Measurements from ENCODE around the gene PRKCA. TPM values are rescaled to one million over a fixed set of nuclear protein-coding genes. Genes with fewer than 3 reads are reported as not detected.

The PRKCA gene
- total RNA-seq, 1 experiment from 2014 or later, result 17.9 TPM

DNA sequence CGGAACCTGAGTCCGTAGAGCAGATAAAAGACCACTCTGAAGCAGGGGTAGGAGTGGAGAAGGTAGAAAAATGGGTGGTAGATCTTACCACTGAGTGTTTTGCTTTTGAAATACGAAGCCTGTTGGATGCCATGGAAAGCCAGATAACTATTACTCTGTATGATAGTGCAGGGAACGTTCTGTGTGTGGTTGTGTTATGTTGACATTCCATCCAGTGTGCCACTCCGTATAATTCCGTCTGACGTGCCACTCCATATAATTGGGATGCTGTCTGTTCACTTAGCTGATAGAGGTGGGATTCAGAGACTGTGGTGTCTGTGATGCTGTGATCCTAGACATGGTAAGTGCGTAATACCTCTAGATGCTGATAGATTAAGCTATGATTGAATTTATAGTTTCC lies 269.3 kb downstream of the PRKCA start:
- no peak for DNase-seq (ENCODE audit: low read depth)

DNA sequence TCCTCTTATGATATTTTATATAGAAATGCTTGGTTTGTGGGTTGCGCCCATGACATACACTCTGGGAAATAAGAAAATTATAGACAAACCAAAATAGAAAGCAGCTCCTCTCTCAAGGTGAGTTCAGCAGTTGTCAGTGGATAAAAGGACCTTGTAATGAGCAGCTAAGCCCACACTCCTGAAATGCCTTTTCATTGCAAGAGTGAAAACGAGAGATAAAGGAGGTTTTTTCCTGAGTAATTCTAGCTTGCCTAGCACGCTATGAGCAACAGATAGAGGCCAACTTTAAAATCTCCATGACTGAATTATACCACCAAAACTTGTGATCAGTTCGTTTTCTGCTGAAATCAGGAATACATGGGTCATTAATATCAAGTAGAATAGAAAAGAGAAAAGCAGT lies 270.7 kb downstream of the PRKCA start:
- DNase-seq (ENCODE audit: low read depth), result no peak

DNA sequence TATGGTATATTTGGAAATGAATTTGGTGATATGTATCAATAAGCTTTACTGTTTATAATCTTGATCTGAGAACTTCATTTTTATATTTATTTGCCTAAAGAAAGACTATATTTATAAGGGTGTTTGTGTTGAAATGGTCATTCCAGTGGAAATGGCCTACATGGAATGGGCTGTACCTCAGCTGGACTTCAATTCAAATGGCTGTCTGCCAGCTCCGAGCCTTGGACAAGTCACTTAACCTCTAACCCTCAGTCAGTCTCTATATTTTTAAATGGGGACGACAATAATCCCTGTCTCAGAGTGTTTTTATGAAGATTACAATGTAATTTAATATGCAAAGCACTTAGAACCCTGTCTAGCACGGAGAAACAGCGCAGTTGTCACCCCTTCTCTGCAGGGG lies 271.7 kb downstream of the PRKCA start:
- no peak for DNase-seq (ENCODE audit: low read depth)

DNA sequence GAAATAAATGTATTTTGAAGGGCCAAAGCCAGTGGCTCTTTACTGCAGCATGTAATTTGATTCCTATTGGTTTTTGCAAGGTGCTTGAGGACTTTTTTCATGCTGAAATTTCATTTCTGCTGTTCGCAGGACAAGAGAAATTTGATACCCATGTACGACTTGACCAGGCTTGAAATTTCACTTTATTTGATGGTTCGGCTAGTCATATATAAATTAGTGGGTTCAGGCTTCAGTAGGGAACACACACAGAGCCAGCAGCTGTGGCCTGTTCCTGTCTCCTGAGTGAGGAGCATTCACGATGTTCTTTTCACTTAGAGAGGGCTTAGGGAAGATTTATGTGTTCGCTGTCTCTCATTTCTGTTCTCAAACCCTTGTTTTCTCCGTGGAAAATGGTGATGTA lies 274.1 kb downstream of the PRKCA start:
- no peak for DNase-seq (ENCODE audit: low read depth)

DNA sequence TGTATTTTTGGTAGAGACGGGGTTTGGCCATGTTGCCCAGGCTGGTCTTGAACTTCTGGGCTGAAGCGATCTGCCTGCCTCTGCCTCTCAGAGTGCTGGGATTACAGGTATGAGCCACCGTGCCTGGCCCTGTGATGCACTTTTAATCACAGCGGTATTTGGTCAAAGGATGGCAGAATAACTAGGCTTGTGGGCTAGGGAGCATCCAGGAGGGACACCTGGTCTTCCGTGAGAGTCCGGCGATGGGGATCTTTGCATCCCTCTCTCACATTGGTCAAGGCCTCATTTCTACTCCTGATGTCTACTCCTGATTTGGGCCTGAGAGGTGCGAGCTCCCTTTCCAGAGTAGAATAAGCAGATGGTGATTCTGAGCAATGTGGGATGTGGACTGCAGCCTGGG lies 274.6 kb downstream of the PRKCA start:
- no peak for DNase-seq (ENCODE audit: low read depth)

DNA sequence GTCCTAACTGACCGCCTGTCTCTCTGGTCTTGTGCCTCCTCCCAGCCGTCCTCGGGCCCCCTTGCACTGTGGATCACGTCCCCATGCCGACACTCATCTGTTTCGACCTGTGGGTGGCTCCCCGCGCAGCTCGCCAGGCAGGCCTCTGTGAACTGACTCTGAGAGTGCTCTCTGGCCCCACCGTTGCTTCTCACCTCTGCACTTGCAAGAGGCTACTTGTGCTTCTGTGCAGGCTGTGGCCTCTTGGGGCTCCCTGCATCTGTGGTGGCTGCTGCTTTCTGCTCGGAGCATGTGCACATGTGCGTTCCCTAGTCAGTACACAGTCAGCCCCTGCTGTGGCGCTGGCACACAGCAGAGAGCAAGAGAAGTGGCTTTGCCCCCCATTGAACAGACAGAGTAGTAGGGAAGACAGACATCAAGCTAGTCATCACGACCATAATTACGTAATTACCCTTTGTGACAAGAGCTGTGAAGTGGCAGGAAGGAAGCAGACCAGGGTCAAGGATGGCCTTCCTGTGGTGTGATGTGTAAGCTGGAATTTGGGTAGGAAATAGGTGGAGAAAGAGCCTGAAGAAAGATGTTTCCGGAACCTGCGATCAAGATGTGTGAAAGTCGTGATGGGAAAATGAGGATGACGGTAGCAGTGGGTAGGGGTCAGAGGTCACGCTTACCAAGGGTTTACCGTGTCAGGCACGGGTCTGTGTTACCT lies 276.5 kb downstream of the PRKCA start:
- DNase-seq (ENCODE audit: low read depth), result peak; percentile 24

DNA sequence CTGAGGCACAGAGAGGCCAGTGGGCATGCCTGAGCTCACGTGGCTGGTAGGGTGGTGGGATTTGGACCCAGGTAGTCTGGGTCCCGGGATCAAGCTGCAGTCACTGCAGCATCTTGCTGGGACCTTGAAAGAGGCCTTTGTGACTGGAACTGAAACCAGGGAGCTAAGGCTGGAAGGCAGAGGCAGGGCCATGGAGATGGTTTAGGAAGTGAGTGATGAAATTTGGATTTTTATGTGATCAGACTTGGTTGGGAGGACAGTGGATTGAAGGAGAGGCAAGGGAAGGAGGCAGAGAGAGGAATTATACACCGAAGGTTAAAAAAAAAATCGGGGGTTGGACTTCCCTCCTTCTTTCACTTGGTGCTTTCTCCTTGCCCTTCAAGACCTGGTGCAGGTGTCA lies 277.1 kb downstream of the PRKCA start:
- DNase-seq (ENCODE audit: low read depth), result no peak

DNA sequence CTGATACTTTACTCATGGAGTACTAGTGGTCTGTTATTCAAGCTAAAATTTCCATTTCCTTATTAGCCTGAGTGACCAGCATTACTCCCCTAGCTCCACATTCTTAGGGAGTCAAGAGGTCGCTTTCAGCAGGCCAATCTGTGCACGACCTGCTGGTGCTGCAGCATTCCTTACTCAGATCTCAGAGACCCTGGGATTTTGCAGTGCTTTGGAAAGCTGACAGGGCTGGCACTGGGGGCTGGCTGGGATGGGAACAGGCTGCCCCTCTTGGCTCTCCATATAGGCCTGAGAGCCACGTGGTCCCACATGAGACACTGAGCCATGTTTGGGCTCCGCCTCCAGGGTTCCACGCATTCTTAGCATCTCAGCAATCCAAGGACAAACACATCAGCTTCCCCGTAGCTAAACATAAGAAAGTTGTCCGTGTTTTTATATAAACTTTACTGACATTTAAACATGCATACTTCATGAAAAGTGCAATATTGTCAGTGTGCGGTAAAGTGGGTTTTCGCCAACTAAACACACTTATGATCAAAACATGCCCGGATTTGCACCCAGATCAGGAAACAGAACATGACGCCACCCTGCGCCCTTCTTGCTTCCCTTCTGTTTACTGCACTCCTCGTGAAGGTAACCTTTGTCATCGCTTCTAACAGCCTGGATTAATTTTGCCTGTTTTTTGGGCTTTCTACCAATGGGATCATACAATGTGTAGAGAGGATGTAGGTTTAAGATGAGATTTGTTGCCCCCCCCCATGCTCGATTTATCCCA lies 278.0 kb downstream of the PRKCA start:
- peak; percentile 64 for DNase-seq (ENCODE audit: low read depth)

DNA sequence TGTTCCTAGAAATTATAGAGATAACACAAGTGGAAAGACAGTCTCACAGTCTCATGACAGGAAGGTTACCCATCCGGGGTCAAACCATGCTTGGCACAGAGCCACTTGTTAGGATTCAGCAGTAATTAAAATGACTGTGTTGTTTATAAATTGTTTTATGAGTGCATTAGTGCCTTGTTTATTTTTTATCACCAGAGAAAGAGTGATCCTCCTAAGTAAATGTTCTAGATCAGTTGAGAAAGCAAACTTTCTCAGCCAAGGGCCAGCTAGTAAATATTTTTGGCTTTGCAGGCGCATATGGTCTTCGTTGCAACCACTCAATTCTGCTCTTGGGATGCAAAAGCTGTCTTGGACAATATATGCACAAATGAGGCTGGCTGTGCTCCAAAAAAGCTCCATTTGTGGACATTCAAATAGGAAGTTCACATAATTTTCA lies 278.6 kb downstream of the PRKCA start:
- DNase-seq (ENCODE audit: low read depth), result peak; percentile 67

DNA sequence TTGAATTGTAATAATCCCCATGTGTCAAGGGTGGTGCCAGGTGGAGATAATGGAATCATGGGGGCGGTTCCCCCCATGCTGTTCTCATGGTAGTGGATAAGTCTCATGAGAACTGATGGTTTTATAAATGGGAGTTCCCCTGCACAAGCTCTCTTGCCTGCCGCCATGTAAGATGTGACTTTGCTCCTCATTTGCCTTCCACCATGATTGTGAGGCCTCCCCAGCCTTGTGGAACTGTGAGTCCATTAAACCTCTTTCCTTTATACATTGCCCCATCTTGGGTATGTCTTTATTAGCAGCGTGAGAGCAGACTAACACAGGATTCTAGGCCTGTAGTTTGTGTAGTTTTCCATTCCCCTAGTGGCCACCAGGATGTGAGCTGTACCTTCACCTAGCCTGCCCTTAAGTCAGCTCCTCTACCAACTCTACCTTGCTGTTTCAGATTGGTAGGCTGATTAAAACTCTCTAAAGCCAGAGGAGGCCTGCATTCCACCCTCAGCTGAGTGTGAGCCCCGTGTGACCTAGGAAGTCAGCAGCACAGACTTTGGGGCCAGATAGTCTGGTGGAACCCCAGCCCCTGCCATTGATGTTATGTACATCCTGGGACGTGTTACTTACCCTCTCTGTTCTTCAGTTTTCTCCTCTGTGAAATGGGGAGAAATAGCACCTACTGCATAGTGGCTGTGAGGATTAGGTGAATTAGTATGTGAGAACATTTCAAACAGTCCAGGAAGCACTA lies 280.1 kb downstream of the PRKCA start:
- DNase-seq (ENCODE audit: low read depth), result no peak

DNA sequence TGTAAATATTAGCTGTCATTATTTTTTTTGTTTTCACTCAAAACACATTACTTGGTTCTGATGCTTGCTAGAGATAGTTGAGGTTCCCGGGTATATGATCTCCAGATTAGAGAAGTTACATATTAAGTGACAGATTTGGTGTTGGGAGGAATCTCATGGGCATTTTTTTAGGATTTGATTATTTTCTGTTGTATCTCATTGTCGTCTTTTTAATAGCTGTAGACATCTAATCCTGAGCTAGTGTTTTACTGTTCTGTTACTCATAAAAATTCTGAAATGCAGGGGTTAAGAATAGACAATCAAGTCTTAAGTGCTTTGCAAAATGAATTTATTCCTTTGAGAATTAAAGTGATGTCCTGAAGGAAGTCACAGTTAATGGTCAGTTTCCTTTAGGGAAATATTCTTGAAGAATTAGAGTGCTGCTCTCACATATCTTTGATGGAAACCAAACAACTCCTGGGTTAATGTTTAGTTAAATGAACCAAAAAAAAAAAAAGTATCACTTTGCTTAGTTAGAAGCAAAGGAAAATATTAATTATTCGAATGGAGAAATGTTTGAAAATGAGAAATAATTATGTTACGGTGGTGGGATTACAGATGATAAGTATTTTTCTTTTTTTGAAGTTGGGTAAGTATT lies 280.8 kb downstream of the PRKCA start:
- DNase-seq (ENCODE audit: low read depth), result no peak

DNA sequence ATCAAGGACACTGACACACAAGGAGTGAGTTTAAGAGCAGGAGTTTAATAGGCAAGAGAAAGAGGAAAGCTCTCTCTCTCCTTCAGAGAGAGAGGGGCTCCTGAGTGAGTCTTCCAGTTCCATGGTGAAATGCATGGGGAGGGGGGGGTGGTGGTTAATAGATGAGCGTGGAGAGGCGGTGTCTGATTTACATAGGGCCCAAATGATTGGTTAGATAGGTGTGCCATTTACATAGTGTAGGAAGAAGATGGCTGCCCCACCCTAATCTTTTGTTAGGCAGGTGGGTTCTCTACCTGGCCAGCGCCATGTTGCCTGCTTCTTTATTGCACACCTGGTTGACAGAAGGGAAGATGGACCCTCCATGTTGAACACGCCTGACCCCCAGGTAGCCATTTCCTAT lies 282.5 kb downstream of the PRKCA start:
- DNase-seq (ENCODE audit: low read depth), result no peak

DNA sequence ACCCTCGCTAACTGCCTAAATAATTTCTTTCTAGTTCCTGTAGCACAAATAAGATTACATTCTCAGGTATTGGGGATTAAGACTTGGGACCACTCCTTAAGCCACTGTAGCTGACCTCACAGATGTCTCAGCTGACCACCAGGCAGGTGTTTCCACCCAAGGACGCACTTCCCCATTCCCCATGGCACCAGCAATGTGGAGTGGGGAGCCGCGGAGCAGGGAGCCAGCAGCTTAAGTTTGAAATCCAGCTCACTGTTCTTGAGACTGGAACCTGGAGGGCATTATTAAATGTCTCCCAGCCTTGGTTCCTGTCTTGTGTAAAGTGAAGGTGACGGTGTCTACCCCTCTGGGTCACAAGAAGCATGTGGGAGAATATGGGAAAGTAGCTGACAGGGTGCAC lies 283.1 kb downstream of the PRKCA start:
- DNase-seq (ENCODE audit: low read depth), result no peak

DNA sequence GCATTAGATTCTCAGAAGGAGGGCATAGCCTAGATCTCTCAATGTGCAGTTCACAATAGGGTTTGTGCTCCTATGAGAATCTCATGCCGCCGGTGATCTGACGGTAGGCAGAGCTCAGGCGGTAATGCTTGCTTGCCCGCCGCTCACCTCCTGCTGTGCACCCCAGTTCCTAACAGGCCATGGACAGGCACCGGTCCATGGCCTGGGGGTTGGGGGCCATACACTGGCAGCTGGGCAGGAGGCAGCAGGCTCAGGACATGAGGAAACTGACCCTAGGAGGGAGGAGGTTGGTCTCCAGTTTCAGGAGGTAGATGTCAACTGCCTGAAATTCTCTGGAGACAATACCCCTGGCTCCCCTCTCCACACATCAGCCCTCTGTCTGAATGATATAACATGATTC lies 287.5 kb downstream of the PRKCA start:
- DNase-seq (ENCODE audit: low read depth), result no peak

DNA sequence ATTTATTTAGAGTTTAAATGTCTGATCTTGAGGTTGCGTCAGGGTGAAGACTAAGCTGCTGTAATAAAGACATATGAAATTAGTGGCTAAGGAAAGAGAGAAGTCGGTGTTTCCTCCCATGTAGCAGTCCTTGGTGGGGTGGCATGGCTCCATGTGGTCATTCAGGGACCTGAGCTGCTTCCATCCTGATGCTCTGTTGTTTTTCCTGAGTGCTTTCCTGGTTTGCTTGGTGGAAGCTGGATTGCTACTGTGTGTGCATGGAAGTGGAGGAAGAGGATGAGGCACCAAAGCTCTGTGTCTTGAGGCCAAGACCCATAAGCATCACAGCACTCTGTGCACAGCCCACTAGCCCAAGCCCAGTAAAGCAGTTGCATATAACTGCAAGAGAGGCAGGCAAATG lies 290.7 kb downstream of the PRKCA start:
- DNase-seq (ENCODE audit: low read depth), result no peak

DNA sequence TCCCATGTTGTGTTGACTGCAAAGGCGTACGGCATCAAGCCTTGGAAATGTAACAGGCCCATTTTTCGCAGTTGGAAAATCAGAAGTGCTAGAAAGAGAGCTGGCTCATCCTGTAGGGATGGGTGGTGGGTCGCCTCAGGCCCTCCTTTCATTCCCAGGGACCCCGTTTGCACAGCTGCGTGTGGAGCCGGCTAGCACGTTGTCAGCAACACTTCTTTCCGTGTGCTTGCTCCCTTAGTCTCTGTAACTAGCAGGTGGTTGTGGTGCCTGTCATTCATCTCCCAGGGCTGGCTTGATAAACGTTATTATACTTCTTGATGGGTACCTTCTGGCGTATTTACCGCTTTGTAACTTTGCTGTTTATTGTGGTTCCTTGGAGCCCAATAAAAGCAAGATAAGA lies 293.5 kb downstream of the PRKCA start:
- DNase-seq (ENCODE audit: low read depth), result no peak

DNA sequence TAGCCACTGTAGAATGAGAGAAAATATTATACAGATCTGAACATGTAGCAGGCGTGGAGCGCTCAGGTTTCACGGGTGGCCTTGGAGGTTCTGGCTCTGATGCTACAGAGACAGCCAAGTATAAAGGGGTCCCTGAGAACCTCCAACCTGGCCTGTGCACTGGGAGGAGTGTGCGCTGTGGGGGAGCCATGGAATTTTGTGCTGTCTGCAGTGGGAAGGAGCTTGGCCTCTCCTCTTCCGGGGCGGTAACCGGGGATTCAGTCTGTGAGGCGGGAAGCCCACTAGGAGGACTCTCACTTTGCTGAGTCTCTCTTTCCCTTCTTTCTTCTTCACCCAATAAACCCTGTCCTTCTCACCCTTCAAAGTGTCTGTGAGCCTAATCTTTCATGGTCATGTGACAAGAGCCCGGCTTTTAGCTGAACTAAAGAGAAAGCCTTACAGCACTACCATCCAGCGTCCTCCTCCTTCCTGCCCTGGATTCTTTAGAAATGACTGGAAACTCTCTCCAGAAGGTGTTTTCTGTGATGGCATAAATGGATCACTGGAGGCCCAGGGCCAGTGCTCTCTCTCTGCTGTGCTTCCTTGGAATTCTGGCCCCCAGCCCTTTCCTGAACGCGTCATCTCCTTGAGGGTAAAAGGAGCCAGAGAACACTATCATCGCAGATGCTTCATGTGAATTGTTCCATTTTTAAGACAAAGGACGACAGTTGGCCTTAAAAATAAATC lies 300.4 kb downstream of the PRKCA start:
- DNase-seq (ENCODE audit: low read depth), result peak; percentile 10

DNA sequence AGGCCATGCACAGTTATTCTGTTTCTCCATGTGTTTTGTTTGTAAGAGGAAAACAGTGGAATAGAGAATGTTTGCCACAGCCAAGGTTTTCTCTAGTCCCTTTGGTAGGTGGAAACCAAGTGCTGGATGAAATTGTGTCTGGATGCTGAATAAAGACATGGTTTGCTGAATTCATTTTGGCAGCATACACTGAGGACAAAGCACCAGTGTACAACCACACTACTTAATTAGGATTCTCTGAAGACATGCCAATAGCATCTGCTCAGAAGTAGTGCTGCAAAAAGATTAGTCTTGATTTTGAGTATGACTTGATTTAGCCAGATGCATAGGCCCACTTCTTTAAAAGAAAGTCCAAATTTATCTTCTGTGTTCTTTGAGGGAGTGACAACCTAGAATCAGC lies 302.0 kb downstream of the PRKCA start:
- no peak for DNase-seq (ENCODE audit: low read depth)

DNA sequence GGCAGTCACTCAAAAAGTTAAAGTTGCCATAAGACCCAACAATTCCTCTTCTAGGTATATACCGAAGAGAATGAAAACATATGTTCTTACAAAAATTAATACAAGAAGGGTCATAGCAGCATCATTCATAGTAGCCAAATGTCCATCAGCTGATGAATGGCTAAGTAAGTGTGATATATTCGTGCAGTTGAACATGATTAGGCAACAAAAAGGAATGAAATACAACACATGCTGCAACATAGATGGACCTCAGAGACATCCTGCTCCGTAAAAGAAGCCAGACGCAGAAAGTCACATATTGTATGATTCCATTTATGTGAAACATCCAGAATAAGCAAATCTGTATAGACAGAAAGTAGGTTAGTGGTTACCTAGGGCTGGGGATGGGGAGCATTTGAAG lies 303.1 kb downstream of the PRKCA start:
- DNase-seq (ENCODE audit: low read depth), result no peak

DNA sequence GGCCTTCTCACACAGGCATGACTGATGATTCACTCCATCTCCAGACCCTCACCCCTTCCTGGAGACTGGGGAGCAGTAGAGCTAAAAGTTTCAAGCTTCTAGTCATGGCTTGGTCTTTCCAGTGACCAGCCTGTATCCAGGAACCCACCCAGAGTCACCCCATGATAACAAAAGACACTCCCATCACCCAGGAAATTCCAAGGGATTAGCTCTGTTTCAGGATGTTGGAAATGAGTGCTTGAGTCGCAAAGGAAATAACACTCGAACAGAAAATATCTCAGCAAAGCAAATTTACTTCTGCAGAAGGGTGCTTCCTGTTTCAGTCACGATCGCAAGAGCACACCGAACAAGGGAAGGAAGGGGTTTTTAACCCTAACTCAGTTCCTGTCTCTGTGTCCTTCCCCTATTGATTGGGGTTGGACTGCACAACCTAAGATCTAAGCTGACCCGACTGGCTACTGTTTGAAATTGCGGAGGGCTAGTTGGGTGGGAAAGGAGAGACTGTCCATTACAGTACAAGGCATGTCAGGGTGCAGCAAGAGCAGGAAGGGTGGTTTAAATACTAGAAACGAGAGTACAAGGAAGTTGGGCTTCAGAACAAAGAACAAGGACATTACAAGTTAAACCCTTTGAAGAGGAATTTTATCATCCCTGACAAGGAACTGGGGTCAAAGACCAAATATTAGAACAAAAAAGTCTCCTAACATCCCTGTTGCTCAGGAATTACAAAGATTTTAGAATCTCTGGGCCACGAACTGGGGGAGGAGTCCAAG lies 308.1 kb downstream of the PRKCA start:
- DNase-seq (ENCODE audit: low read depth), result no peak

DNA sequence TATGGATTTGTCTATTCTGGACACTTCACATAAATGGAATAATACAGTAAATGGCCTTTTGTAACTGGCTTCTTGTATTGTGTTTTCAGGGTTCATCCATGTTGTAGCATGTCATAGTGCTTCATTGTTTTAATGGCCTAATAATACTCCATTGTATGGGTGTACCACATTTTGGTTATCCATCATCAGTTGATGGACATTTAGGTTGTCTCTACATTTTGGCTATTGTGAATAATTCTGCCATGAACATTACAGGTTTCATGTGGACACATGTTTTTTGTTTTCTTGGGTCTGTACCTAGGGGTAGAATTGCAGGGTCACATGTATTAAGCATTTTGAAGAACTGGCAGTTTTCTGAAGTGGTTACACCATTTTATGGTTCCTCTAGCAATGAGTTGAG lies 309.0 kb downstream of the PRKCA start:
- DNase-seq (ENCODE audit: low read depth), result no peak

Measured in M059J (cell line).